Ascending aorta (tissue), 2 donors: Measurements from ENCODE around the gene VPS37B. TPM values are rescaled to one million over a fixed set of nuclear protein-coding genes. Genes with fewer than 3 reads are reported as not detected.

Source experiments
- DNase-seq, 2 donors: peaks; one replicate each; pipeline ENCODE4 v3.0.0-alpha.2; 2019; ENCODE audit warnings: low spot score in 2 of 2
- H3K27ac ChIP-seq, 2 donors: fragments of 200-600 bp; sonication (generic); one replicate each; pipeline ENCODE4 v1.5.1; 2016 to 2017; ENCODE audit warnings: mild to moderate bottlenecking in 1 of 2
- H3K27me3 ChIP-seq: fragments of 200-600 bp; sonication (generic); one replicate; pipeline ENCODE4 v1.5.1; 2017
- H3K36me3 ChIP-seq, 2 donors: fragments of 200-600 bp; sonication (generic); one replicate each; pipeline ENCODE4 v1.5.1; 2016
- H3K4me1 ChIP-seq, 2 donors: fragments of 200-600 bp; sonication (generic); one replicate each; pipeline ENCODE4 v1.5.1; 2016 to 2017; ENCODE audit warnings: mild to moderate bottlenecking in 1 of 2
- H3K4me3 ChIP-seq, 2 donors: fragments of 200-600 bp; sonication (generic); one replicate each; pipeline ENCODE4 v1.5.1; 2016 to 2017; ENCODE audit warnings: mild to moderate bottlenecking in 1 of 2
- H3K9me3 ChIP-seq, 2 donors: fragments of 200-600 bp; sonication (generic); one replicate each; pipeline ENCODE4 v1.5.1; 2016
- intact Hi-C: fragments of 100-400 bp; cut with DNase I; formaldehyde crosslinking; loops from one replicate; pipeline ENCODE4 v1.15.1; 2023
- total RNA-seq: library from RNA; depleted of rRNA; stranded (reverse); fragments of >200 nt; gene quantifications from one replicate; pipeline ENCODE4 v1.1.0, GENCODE V29; 2016
- TF ChIP-seq, protein P1 (sequence below), 3 experiments: fragments of 200-600 bp in 2 of 3; fragments of 450-650 bp in 1 of 3; sonication (generic) in 2 of 3; IDR thresholded peaks; one replicate each; pipeline ENCODE4 v1.5.1; 2016 to 2019; ENCODE audit warnings: antibody characterized with exemption in 3 of 3, mild to moderate bottlenecking in 1 of 3, moderate library complexity in 1 of 3

VPS37B gene
- total RNA-seq, 1 donor from 2014 or later, result 31.8 TPM

DNA sequence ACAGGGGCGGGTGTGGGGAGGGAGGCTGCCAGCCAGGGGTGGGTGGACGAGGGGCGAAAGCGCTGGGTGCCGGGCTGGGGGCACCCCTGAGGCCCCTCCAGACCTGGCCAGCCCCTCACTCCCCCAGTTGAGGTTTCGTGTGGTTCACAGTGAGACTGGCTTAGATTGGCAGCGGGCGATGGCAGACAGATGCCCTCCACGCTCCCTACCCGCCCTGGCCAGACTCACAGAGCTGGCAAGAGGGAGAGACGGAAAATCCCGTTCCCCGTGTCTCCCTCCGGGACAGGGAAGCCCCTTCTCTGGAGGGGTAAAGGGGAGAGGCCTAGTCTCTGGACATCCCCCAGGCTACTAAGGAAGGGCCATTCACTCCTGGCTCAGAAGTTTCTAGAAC lies 33.2 kb upstream of the VPS37B start:
- TF ChIP-seq, protein P1, sequence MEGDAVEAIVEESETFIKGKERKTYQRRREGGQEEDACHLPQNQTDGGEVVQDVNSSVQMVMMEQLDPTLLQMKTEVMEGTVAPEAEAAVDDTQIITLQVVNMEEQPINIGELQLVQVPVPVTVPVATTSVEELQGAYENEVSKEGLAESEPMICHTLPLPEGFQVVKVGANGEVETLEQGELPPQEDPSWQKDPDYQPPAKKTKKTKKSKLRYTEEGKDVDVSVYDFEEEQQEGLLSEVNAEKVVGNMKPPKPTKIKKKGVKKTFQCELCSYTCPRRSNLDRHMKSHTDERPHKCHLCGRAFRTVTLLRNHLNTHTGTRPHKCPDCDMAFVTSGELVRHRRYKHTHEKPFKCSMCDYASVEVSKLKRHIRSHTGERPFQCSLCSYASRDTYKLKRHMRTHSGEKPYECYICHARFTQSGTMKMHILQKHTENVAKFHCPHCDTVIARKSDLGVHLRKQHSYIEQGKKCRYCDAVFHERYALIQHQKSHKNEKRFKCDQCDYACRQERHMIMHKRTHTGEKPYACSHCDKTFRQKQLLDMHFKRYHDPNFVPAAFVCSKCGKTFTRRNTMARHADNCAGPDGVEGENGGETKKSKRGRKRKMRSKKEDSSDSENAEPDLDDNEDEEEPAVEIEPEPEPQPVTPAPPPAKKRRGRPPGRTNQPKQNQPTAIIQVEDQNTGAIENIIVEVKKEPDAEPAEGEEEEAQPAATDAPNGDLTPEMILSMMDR (IDR thresholded peaks at IDR 0.05), result no peak
- Histone ChIP-seq H3K27me3 (no peaks in the 10 kb centered on the region), H3K27ac (no peak overlapping the region), H3K4me3 (no peak overlapping the region), H3K4me1 (no peaks in the 10 kb centered on the region), H3K9me3 (no peaks in the 10 kb centered on the region), H3K36me3 (peaks cover 0 to 6% of the 10 kb centered on the region in 2 donors)
- intact Hi-C loops, result no loop called here
- DNase-seq, result no peak

DNA sequence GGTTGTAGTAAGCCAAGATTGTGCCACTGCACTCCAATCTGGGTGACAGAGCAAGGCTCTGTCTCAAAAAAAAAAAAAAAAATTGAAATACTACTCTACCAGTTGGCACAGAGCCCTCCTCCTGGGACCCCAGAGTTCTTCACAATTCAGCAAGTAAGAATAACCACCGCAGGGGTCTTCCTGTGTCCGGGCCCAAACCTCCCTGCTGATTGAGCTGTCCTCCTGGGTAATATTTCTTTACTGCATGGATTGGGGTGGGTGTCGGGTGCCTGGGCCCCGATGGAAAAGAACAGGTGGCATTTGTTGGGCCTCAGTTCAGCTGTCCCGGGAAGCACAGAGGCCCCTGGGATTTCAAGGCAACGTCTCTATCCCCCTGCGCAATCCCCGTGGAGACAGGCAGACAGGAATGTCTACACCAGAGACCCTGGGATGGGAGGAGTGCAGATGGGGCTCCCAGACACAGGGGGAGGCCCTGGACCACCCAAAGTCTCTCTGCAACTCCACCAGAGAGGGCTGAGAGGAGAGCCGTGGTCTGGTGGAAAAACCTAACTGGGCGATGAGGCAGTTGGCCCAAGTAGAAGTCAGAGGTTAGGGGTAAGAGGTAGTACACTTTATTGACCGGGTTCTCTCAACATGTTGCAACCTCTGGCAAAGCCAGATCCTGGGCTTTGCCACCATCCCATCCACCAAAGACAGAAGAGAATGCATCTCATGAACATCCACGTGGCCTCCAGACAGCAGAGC lies 32.7 kb upstream of the VPS37B start:
- no peak overlapping the region for H3K27ac ChIP-seq
- no peak for DNase-seq
- no peaks in the 10 kb centered on the region for H3K9me3 ChIP-seq
- H3K36me3 ChIP-seq, result peaks cover 0 to 6% of the 10 kb centered on the region in 2 donors
- H3K27me3 ChIP-seq, result no peaks in the 10 kb centered on the region
- no peak overlapping the region for H3K4me3 ChIP-seq
- TF ChIP-seq, protein P1 (IDR thresholded peaks at IDR 0.05), result no peak
- intact Hi-C loops, result no loop called here
- no peaks in the 10 kb centered on the region for H3K4me1 ChIP-seq

DNA sequence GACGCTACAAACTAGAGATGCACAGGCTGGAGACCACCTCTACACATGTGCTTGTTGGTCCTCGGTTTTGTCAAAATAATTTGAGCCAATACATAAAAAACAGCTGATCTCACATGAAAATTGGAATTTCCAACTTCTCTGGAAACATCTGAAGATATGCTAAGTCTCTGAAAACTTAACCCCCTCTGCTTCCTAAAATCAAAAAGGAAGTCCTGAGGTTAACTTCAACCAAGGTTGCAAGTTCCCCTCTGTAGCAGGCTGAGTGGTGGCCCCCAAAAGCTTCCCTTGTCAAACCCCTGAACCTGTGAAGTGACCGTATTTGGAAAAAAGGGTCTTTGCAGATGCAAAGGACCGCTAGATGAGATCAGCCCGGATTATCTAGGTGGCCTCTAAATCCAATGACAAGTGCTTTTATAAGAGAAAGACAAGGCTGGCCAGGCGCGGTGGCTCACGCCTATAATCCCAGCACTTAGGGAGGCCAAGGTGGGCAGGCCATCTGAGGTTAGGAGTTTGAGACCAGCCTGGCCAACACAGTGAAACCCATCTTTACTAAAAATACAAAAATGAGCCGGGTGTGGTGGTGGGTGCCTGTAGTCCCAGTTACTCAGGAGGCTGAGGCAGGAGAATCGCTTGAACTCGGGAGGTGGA lies 32.0 kb upstream of the VPS37B start:
- no peak overlapping the region for H3K4me3 ChIP-seq
- H3K9me3 ChIP-seq, result no peaks in the 10 kb centered on the region
- no peaks in the 10 kb centered on the region for H3K4me1 ChIP-seq
- intact Hi-C loops, result no loop called here
- DNase-seq, result no peak
- H3K36me3 ChIP-seq, result peaks cover 0 to 5% of the 10 kb centered on the region in 2 donors
- TF ChIP-seq, protein P1 (IDR thresholded peaks at IDR 0.05), result no peak
- H3K27me3 ChIP-seq, result no peaks in the 10 kb centered on the region
- H3K27ac ChIP-seq, result no peak overlapping the region

DNA sequence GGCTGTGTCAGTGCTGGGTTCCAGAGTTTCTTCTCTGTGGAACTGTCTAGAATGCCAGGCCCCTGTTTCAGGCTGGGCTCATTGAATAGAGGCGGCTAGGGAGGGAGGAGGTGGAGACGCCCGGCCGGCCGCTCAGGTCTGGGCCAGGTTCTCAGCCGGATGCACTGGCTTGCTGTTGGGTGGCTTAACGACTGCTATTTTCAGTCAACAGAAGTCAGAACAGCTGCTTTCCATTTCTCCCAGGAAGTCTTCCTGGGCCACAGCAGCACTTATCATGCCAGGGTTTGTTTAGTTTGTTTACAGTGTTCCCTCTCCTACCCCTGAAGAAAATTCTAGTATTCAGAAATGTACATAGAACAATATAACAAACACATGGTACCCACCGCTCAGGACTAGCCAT lies 26.0 kb upstream of the VPS37B start:
- peaks cover 6% of the 10 kb centered on the region in 2 donors for H3K4me1 ChIP-seq
- no peak overlapping the region for H3K4me3 ChIP-seq
- no peaks in the 10 kb centered on the region for H3K9me3 ChIP-seq
- H3K27ac ChIP-seq, result no peak overlapping the region
- no peaks in the 10 kb centered on the region for H3K36me3 ChIP-seq
- no peak for DNase-seq
- TF ChIP-seq, protein P1 (IDR thresholded peaks at IDR 0.05), result no peak
- intact Hi-C loops, result no loop called here
- no peaks in the 10 kb centered on the region for H3K27me3 ChIP-seq

DNA sequence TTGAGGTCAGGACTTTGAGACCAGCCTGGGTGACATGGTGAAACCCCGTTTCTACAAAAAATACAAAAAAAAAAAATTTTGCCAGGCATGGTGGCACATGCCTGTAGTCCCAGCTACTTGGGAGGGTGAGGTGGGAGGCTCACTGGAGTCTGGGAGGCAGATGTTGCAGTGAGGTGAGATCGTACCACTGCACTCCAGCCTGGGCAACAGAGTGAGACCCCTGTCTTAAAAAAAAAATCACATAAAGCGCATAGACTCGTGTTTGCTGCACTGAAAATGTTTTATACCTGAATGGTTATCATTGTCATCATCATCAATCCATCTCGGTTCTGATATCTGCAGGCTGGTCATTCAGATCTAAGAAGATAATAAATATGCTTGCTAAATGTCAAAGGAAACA lies 24.8 kb upstream of the VPS37B start:
- no peaks in the 10 kb centered on the region for H3K36me3 ChIP-seq
- H3K9me3 ChIP-seq, result no peaks in the 10 kb centered on the region
- TF ChIP-seq, protein P1 (IDR thresholded peaks at IDR 0.05), result no peak
- H3K4me1 ChIP-seq, result peaks cover 6% of the 10 kb centered on the region in 2 donors
- H3K27me3 ChIP-seq, result no peaks in the 10 kb centered on the region
- no peak for DNase-seq
- H3K4me3 ChIP-seq, result no peak overlapping the region
- intact Hi-C loops, result no loop called here
- H3K27ac ChIP-seq, result no peak overlapping the region
